ENCODE data around the gene TMPRSS2.

DNA sequence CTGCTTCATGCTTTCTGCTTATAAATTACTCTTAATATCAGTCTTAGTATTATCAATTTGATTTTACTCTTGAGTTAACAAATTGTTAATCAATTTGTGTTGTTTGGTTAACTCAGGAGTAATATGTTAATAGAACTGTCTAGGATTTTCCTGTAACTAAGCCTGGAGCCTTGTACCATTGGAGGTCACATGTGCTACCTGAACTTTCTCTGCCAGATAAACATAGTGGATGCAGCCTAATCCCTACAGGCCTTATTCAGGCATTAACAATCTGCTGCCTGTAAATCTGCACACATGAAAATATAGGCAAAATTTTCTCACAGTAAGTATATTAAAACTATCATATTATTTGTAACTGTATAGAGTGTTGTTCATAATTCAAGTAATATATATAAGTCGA is 47.1 kb upstream of the TMPRSS2 start:
- TF ChIP-seq, protein P1, sequence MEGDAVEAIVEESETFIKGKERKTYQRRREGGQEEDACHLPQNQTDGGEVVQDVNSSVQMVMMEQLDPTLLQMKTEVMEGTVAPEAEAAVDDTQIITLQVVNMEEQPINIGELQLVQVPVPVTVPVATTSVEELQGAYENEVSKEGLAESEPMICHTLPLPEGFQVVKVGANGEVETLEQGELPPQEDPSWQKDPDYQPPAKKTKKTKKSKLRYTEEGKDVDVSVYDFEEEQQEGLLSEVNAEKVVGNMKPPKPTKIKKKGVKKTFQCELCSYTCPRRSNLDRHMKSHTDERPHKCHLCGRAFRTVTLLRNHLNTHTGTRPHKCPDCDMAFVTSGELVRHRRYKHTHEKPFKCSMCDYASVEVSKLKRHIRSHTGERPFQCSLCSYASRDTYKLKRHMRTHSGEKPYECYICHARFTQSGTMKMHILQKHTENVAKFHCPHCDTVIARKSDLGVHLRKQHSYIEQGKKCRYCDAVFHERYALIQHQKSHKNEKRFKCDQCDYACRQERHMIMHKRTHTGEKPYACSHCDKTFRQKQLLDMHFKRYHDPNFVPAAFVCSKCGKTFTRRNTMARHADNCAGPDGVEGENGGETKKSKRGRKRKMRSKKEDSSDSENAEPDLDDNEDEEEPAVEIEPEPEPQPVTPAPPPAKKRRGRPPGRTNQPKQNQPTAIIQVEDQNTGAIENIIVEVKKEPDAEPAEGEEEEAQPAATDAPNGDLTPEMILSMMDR (IDR thresholded peaks at IDR 0.05; ENCODE audit: low read length): no peak
- TF ChIP-seq EZH2 (IDR thresholded peaks at IDR 0.05; ENCODE audit: borderline replicate concordance, low read length): no peak
